HepG2 (cell line): ENCODE data around the gene ZNF318. TPM values are rescaled to one million over a fixed set of nuclear protein-coding genes. Genes with fewer than 3 reads are reported as not detected.

Experiments used
- ATAC-seq: fragments of 200-7000 bp; cut with Tn5 transposase; 3 replicates; pipeline ENCODE4 v1.9.1; 2020; ENCODE audit warnings: mild to moderate bottlenecking, moderate library complexity
- BruUV-seq: library from RNA; stranded (reverse); fragments of 400-500 nt; replicated peaks from 2 replicates; lab custom pipeline; 2021; lab: Mats Ljungman, UMichigan
- CTCF ChIA-PET: fragments of 300-600 bp; formaldehyde crosslinking; extraction: SDS; loops from one replicate; lab custom pipeline; 2021; ENCODE audit warnings: low total read pairs, inconsistent platforms, low intra/inter-chr PET ratio; lab: Yijun Ruan, JAX
- POLR2A ChIA-PET: fragments of 350-600 bp; sonication (Branson Sonifier 250); formaldehyde crosslinking; loops from one replicate; lab custom pipeline; 2020; ENCODE audit warnings: antibody characterized with exemption, inconsistent platforms; lab: Yijun Ruan, JAX
- DNase-seq: peaks from one replicate; pipeline ENCODE4 v3.0.0-alpha.2; 2015; ENCODE audit warnings: low spot score
- FAIRE-seq: peaks from 3 replicates; lab custom pipeline; 2011; peaks lifted over from hg19 to GRCh38; lab: Jason Lieb, UNC
- H2AFZ ChIP-seq: one replicate; pipeline ENCODE4 v1.6.1; 2011; ENCODE audit warnings: low read length, inconsistent platforms
- H3K27ac ChIP-seq: fragments of 300-600 bp; 3 replicates; pipeline ENCODE4 v1.8.0; 2011; ENCODE audit warnings: mixed run types, mild to moderate bottlenecking, mixed read lengths, low read length, inconsistent platforms; ENCODE audit not compliant: insufficient read depth; ENCODE audit errors: extremely low read length
- H3K27me3 ChIP-seq, 2 experiments: fragments of 200-600 bp in 1 of 2; 2 replicates in 1 of 2; 3 replicates in 1 of 2; pipeline versions ENCODE4 v1.6.0 to v1.8.0; 2011; ENCODE audit warnings: low read length in 2 of 2, mild to moderate bottlenecking in 2 of 2, moderate library complexity in 2 of 2, inconsistent platforms in 1 of 2; ENCODE audit not compliant: insufficient read depth in 2 of 2, control insufficient read depth in 1 of 2
- H3K36me3 ChIP-seq, 2 experiments: fragments of 200-600 bp in 1 of 2; replicated peaks in 1 of 2; 2 replicates in 1 of 2; 3 replicates in 1 of 2; pipeline versions ENCODE4 v1.5.1 to v1.8.0; 2011; ENCODE audit warnings: low read length in 2 of 2, inconsistent platforms in 1 of 2; ENCODE audit not compliant: insufficient read depth in 2 of 2, control insufficient read depth in 1 of 2
- H3K4me1 ChIP-seq: 2 replicates; pipeline ENCODE4 v1.5.1; 2012; ENCODE audit warnings: low read length, inconsistent platforms; ENCODE audit not compliant: insufficient read depth
- H3K4me2 ChIP-seq: 2 replicates; pipeline ENCODE4 v1.6.0; 2011; ENCODE audit warnings: low read depth, low read length, inconsistent platforms
- H3K4me3 ChIP-seq, 3 experiments: fragments of 200-600 bp in 1 of 3; sonication (generic), shearing (Covaris generic) in 1 of 3; replicated peaks in 1 of 3; 2 replicates each; pipeline ENCODE4 v1.5.1; 2011 to 2016; ENCODE audit warnings: low read length in 3 of 3, inconsistent platforms in 2 of 3, low read depth in 2 of 3, mild to moderate bottlenecking in 2 of 3, control low read depth in 1 of 3, mixed read lengths in 1 of 3; ENCODE audit not compliant: insufficient read depth in 1 of 3
- H3K79me2 ChIP-seq: one replicate; pipeline ENCODE4 v1.6.1; 2011; ENCODE audit warnings: low read length, inconsistent platforms; ENCODE audit not compliant: insufficient read depth
- H3K9ac ChIP-seq: 2 replicates; pipeline ENCODE4 v1.6.0; 2011; ENCODE audit warnings: mild to moderate bottlenecking, low read depth, low read length, inconsistent platforms; ENCODE audit not compliant: insufficient read depth
- H3K9me3 ChIP-seq: 2 replicates; pipeline ENCODE4 v1.5.1; 2012; ENCODE audit warnings: mild to moderate bottlenecking, low read length
- H4K20me1 ChIP-seq: 2 replicates; pipeline ENCODE4 v1.6.0; 2011; ENCODE audit warnings: inconsistent platforms, mild to moderate bottlenecking, low read length, moderate library complexity; ENCODE audit not compliant: insufficient read depth
- AGO2 ChIP-seq: fragments of 200-400 bp; formaldehyde crosslinking; optimal IDR thresholded peaks from 2 replicates; pipeline ENCODE3; 2017; ENCODE audit warnings: mild to moderate bottlenecking, low read depth, low read length, moderate library complexity
- BORCS8-MEF2B ChIP-seq: sonication (generic); formaldehyde crosslinking; IDR thresholded peaks from 2 replicates; pipeline ENCODE4 v1.8.0; 2022; ENCODE audit warnings: mild to moderate bottlenecking, missing genetic modification reagents
- CENPX ChIP-seq: sonication (generic); formaldehyde crosslinking; IDR thresholded peaks from 2 replicates; pipeline ENCODE4 v1.9.0; 2021; ENCODE audit warnings: mild to moderate bottlenecking, missing genetic modification reagents, moderate library complexity
- KAT8 ChIP-seq: IDR thresholded peaks from 2 replicates; pipeline ENCODE4 v1.6.1; 2016; ENCODE audit warnings: missing genetic modification reagents, missing compliant biosample characterization
- PBX2 ChIP-seq: IDR thresholded peaks from 2 replicates; pipeline ENCODE4 v1.6.1; 2016; ENCODE audit warnings: control low read depth
- SP2 ChIP-seq: sonication (generic); formaldehyde crosslinking; IDR thresholded peaks from 2 replicates; pipeline ENCODE4 v1.5.1; 2020; ENCODE audit warnings: mild to moderate bottlenecking, missing genetic modification reagents
- ZBTB4 ChIP-seq: sonication (generic); formaldehyde crosslinking; IDR thresholded peaks from 2 replicates; pipeline ENCODE4 v1.4.0; 2020; ENCODE audit warnings: missing genetic modification reagents, mild to moderate bottlenecking, borderline replicate concordance
- ZNF501 ChIP-seq: sonication (generic); formaldehyde crosslinking; IDR thresholded peaks from 2 replicates; pipeline ENCODE4 v1.5.1; 2020; ENCODE audit warnings: mild to moderate bottlenecking, moderate library complexity, missing genetic modification reagents
- ZNF512 ChIP-seq: sonication (generic); formaldehyde crosslinking; IDR thresholded peaks from 2 replicates; pipeline ENCODE4 v1.4.0; 2020; ENCODE audit warnings: mild to moderate bottlenecking, missing genetic modification reagents
- ZNF550 ChIP-seq: sonication (generic); formaldehyde crosslinking; IDR thresholded peaks from 2 replicates; pipeline ENCODE4 v1.4.0; 2020; ENCODE audit warnings: mild to moderate bottlenecking, missing genetic modification reagents, borderline replicate concordance
- ZNF598 ChIP-seq: sonication (generic); formaldehyde crosslinking; IDR thresholded peaks from 2 replicates; pipeline ENCODE4 v1.5.1; 2020; ENCODE audit warnings: mild to moderate bottlenecking, missing genetic modification reagents, borderline replicate concordance
- ZNF841 ChIP-seq: sonication (generic); formaldehyde crosslinking; IDR thresholded peaks from 2 replicates; pipeline ENCODE4 v1.8.1; 2023; ENCODE audit warnings: missing genetic modification reagents, borderline replicate concordance
- ZSCAN21 ChIP-seq: sonication (generic); formaldehyde crosslinking; IDR thresholded peaks from 2 replicates; pipeline ENCODE4 v1.8.0; 2022; ENCODE audit warnings: mild to moderate bottlenecking, missing genetic modification reagents, moderate library complexity, borderline replicate concordance
- WGBS: methylation state at CpG from one replicate; pipeline ENCODE4 v1.1.6; 2017; ENCODE audit warnings: low lambda C conversion rate; 5-methylcytosine and 5-hydroxymethylcytosine counted together
- in situ Hi-C: cut with HindIII; loops from 2 replicates; pipeline ENCODE4 v1.10.0; 2017; ENCODE audit warnings: low pct_unique_long_range_greater_than_20kb; ENCODE audit not compliant: extremely low pct_ligation_motif_present
- intact Hi-C: fragments of 100-400 bp; cut with micrococcal nuclease; formaldehyde crosslinking; loops from one replicate; pipeline ENCODE4 v1.10.0; 2022; ENCODE audit not compliant: unreplicated experiment
- polyA plus RNA-seq, 8 experiments: library from polyadenylated mRNA; depleted of rRNA in 3 of 8; stranded (reverse) in 7 of 8; unstranded in 1 of 8; fragments of >200 nt; fragmentation: Illumina TruSeq in 4 of 8; extraction: Trizol in 4 of 8; gene quantifications; 2 replicates each; pipeline versions ENCODE4 v1.2.1 to v1.2.3, GENCODE V29; 2011 to 2016; ENCODE audit warnings: low read depth in 4 of 8, missing spikeins in 1 of 8, mixed read lengths in 1 of 8; ENCODE audit not compliant: insufficient read depth in 1 of 8
- total RNA-seq, 5 experiments: library from RNA; depleted of rRNA; stranded (reverse); fragments of >200 nt; fragmentation: Illumina TruSeq; extraction: Trizol; gene quantifications; 2 replicates each; pipeline ENCODE4 v1.2.3, GENCODE V29; 2016; ENCODE audit warnings: low read depth in 1 of 5

ZNF318 gene
- total and polyA plus RNA-seq, 2 of the 13 experiments (the other 11 are each of a cell fraction or from before 2014, with no cell fraction given): 13.0 to 14.5 TPM

GRCh38 chr6:43286980-43287716 lies 82.3 kb downstream of the ZNF318 start (continued):
- TF ChIP-seq KAT8 (CRISPR knock-in tag) (0 out of 2 replicates have a peak, but pooled peaks have one; percentile 16), BORCS8-MEF2B (CRISPR knock-in tag) (peak; percentile 47; the same call in 1 of the 2 replicates), ZNF550 (CRISPR knock-in tag) (no peak), ZNF841 (CRISPR knock-in tag) (no peak)

DNA sequence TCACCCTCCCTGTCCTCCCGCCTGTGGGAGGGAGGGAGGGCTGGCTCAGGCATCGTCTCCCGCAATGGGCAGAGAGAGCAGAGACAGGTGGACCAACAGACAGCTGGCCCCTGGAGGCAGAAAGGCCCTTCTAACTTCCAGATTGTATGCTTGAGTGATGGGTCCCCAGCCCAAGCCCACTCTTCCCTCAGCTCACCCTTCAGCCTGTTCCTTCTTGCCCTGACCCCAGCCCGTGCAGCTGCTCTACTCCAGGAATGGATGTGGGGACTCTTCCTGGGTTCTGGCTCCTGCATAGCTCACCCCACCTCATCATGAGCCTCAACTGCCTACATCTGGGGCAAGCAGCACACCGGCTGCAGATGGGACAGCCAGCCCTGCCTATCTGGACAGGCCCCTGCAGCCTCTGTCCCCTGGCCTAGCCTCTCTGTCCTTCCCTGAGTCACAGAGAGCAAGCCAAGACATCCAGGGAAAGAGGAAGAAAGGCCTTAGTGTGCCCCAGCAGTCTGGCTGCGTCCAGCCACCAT lies 82.9 kb downstream of the ZNF318 start:
- in situ Hi-C loops (no loop called here), intact Hi-C loops (no loop called here)
- Histone ChIP-seq H3K4me3 (peak overlapping the region in 1 of 3 experiments; percentile 42; a peak in 1 of 6 replicates), H3K4me2 (peak overlapping the region; percentile 64), H3K79me2 (no peaks in the 10 kb centered on the region), H3K9me3 (no peaks in the 10 kb centered on the region), H3K36me3 (no peaks in the 10 kb centered on the region), H3K27me3 (no peaks in the 10 kb centered on the region), H3K27ac (peak overlapping the region; percentile 72), H2AFZ (no peak overlapping the region), H4K20me1 (no peaks in the 10 kb centered on the region), H3K4me1 (peaks cover 74% of the 10 kb centered on the region), H3K9ac (peak overlapping the region; percentile 68)
- DNase-seq: no peak
- CTCF ChIA-PET: interaction anchor here (0.8 to 2.8 kb wide), 2 partner anchors 21 to 23 kb away, joined by 4 to 23 read pairs; no protein-coding TSS in a partner anchor
- POLR2A ChIA-PET: interaction anchor here (1.0 to 8.3 kb wide), 7 partner anchors 11 to 407 kb away, joined by 3 to 314 read pairs (median 6); partner anchors contain the start of genes DNPH1, RPL7L1, SLC22A7 and ZNF318
- no TSS peak for BruUV-seq
- WGBS: 98% methylated on average over 6 of the region's 6 CpGs
- FAIRE-seq: no peak
- ATAC-seq: no peak
- TF ChIP-seq ZSCAN21 (no peak), ZBTB4 (CRISPR knock-in tag) (0 out of 2 replicates have a peak, but pooled peaks have one; percentile 15), ZNF512 (CRISPR knock-in tag) (no peak), SP2 (CRISPR knock-in tag) (0 out of 2 replicates have a peak, but pooled peaks have one; percentile 28), AGO2 (peak; percentile 17), PBX2 (CRISPR knock-in tag) (0 out of 2 replicates have a peak, but pooled peaks have one; percentile 15), CENPX (CRISPR knock-in tag) (no peak), ZNF598 (CRISPR knock-in tag) (no peak), ZNF501 (CRISPR knock-in tag) (peak; percentile 54)
